ENCODE measurements around the gene MSX2. TPM values are rescaled to one million over a fixed set of nuclear protein-coding genes. Genes with fewer than 3 reads are reported as not detected.

Gene MSX2
- total RNA-seq, result 10.9 TPM

- DNase-seq, result peak; percentile 78
Observed at GRCh38 chr5:174724484-174725260, at the start of gene MSX2. MSX2 (plus strand) TSS chr5:174724582; CDS start chr5:174724660, 78 bp downstream.

GRCh38 chr5:174675110-174675509, 49.3 kb upstream of the MSX2 start:
- DNase-seq, result no peak

- no peak for DNase-seq
Observed at GRCh38 chr5:174675916-174676315, 48.5 kb upstream of the MSX2 start.

GRCh38 chr5:174678107-174678506, 46.3 kb upstream of the MSX2 start:
- DNase-seq, result no peak

- DNase-seq, result no peak
Observed at GRCh38 chr5:174680901-174681565, 43.3 kb upstream of the MSX2 start.

- DNase-seq, result no peak
Observed at GRCh38 chr5:174687503-174687902, 36.9 kb upstream of the MSX2 start.

GRCh38 chr5:174688441-174689354, 35.7 kb upstream of the MSX2 start:
- no peak for DNase-seq

- DNase-seq, result no peak
Observed at GRCh38 chr5:174690271-174690670, 34.1 kb upstream of the MSX2 start.

GRCh38 chr5:174692381-174692780, 32.0 kb upstream of the MSX2 start:
- no peak for DNase-seq

GRCh38 chr5:174692982-174693422, 31.4 kb upstream of the MSX2 start:
- no peak for DNase-seq

GRCh38 chr5:174693697-174694385, 30.5 kb upstream of the MSX2 start:
- DNase-seq, result no peak

GRCh38 chr5:174694611-174695010, 29.8 kb upstream of the MSX2 start:
- no peak for DNase-seq

- DNase-seq, result no peak
Observed at GRCh38 chr5:174698156-174698555, 26.2 kb upstream of the MSX2 start.

GRCh38 chr5:174699131-174699530, 25.3 kb upstream of the MSX2 start:
- DNase-seq, result no peak

- DNase-seq, result no peak
Observed at GRCh38 chr5:174706997-174707572, 17.3 kb upstream of the MSX2 start.

- no peak for DNase-seq
Observed at GRCh38 chr5:174707671-174708070, 16.7 kb upstream of the MSX2 start.

GRCh38 chr5:174708476-174709207, 15.7 kb upstream of the MSX2 start:
- no peak for DNase-seq

- no peak for DNase-seq
Observed at GRCh38 chr5:174714751-174715150, 9.6 kb upstream of the MSX2 start.

- DNase-seq, result no peak
Observed at GRCh38 chr5:174715804-174716203, 8.6 kb upstream of the MSX2 start.

GRCh38 chr5:174717826-174718455, 6.4 kb upstream of the MSX2 start:
- no peak for DNase-seq

Measured in skin of body (tissue), 2 donors.